ENCODE data around the gene IL20RB.
"Not testable (repeated sequence)": the region's sequence is repeated elsewhere in the genome, so short reads cannot be mapped to it uniquely, and the experiment has no call there.

The IL20RB gene

GRCh38 chr3:136988651-136989050 is 30.9 kb downstream of the IL20RB start:
- DNase-seq, result no peak

- DNase-seq, result peak; percentile 5
Measured at GRCh38 chr3:136989781-136990524, 32.2 kb downstream of the IL20RB start.

GRCh38 chr3:136990826-136991225 is 33.0 kb downstream of the IL20RB start:
- no peak for DNase-seq

- DNase-seq, result no peak
Measured at GRCh38 chr3:136992115-136992514, 34.3 kb downstream of the IL20RB start.

GRCh38 chr3:136994772-136995516 is 37.2 kb downstream of the IL20RB start:
- DNase-seq, result peak; percentile 70

GRCh38 chr3:136995652-136996051 is 37.9 kb downstream of the IL20RB start:
- no peak for DNase-seq

- DNase-seq, result no peak
Measured at GRCh38 chr3:137000039-137000438, 42.3 kb downstream of the IL20RB start.

GRCh38 chr3:137007376-137007775 is 49.6 kb downstream of the IL20RB start:
- DNase-seq, result not testable (repeated sequence)

- DNase-seq, result no peak
Measured at GRCh38 chr3:137008131-137008530, 50.3 kb downstream of the IL20RB start.

- no peak for DNase-seq
Measured at GRCh38 chr3:137008976-137009375, 51.2 kb downstream of the IL20RB start.

- DNase-seq, result no peak
Measured at GRCh38 chr3:137010137-137010536, 52.4 kb downstream of the IL20RB start.

GRCh38 chr3:137011153-137011552 is 53.4 kb downstream of the IL20RB start:
- no peak for DNase-seq

GRCh38 chr3:137012097-137012501 is 54.3 kb downstream of the IL20RB start:
- no peak for DNase-seq

GRCh38 chr3:137013951-137014688 is 56.3 kb downstream of the IL20RB start:
- DNase-seq, result peak; percentile 76

GRCh38 chr3:137017316-137017715 is 59.5 kb downstream of the IL20RB start:
- not testable (repeated sequence) for DNase-seq

GRCh38 chr3:137020315-137020714 is 62.5 kb downstream of the IL20RB start:
- no peak for DNase-seq

- DNase-seq, result no peak
Measured at GRCh38 chr3:137020888-137021287, 63.1 kb downstream of the IL20RB start.

GRCh38 chr3:137024348-137024747 is 66.6 kb downstream of the IL20RB start:
- DNase-seq, result no peak

- no peak for DNase-seq
Measured at GRCh38 chr3:137026701-137027100, 68.9 kb downstream of the IL20RB start.

- peak; percentile 37 for DNase-seq
Measured at GRCh38 chr3:137032465-137033120, 74.8 kb downstream of the IL20RB start.

GRCh38 chr3:137035631-137036030 is 77.8 kb downstream of the IL20RB start:
- DNase-seq, result no peak

- DNase-seq, result no peak
Measured at GRCh38 chr3:137039570-137039969, 81.8 kb downstream of the IL20RB start.

- no peak for DNase-seq
Measured at GRCh38 chr3:137041251-137041650, 83.5 kb downstream of the IL20RB start.
